IPS-15b (cell line): Measurements from ENCODE around the gene NRG3.

Experiments
- H3K27me3 ChIP-seq: one replicate; pipeline ENCODE4 v1.6.1; 2013; ENCODE audit warnings: low read length; ENCODE audit not compliant: control insufficient read depth, insufficient read depth
- H3K36me3 ChIP-seq: one replicate; pipeline ENCODE4 v1.6.1; 2013; ENCODE audit warnings: low read length; ENCODE audit not compliant: control insufficient read depth, insufficient read depth
- H3K4me1 ChIP-seq: one replicate; pipeline ENCODE4 v1.6.1; 2013; ENCODE audit warnings: mild to moderate bottlenecking, low read length; ENCODE audit not compliant: control insufficient read depth, insufficient read depth
- H3K4me3 ChIP-seq: one replicate; pipeline ENCODE4 v1.5.1; 2013; ENCODE audit warnings: low read depth, low read length
- H3K9ac ChIP-seq: one replicate; pipeline ENCODE4 v1.6.1; 2013; ENCODE audit warnings: low read depth, mild to moderate bottlenecking, low read length
- H3K9me3 ChIP-seq: one replicate; pipeline ENCODE4 v1.6.1; 2013; ENCODE audit warnings: mild to moderate bottlenecking, low read length; ENCODE audit not compliant: control insufficient read depth, insufficient read depth

NRG3 gene

DNA sequence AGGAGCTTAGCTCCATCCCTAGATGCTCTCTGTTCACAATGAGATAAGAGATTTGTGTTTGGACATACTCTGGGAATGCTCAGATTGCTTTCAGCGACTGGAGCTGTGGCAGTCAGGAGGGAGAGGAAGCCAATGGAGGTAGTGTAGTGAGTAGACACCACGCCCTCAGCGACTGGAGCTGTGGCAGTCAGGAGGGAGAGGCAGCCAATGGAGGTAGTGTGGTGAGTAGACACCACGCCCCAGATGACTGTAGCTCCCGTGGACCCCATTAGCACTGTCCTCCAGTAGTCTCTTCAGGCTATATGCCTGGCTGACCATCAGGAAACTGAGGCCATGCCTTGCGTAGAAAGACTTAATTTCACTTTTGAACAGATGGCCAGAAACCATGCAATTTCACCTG lies 1033.8 kb downstream of the NRG3 start:
- Histone ChIP-seq H3K9me3 (no peaks in the 10 kb centered on the region), H3K4me1 (no peaks in the 10 kb centered on the region), H3K4me3 (no peak overlapping the region), H3K36me3 (no peaks in the 10 kb centered on the region), H3K27me3 (no peaks in the 10 kb centered on the region), H3K9ac (no peak overlapping the region)

DNA sequence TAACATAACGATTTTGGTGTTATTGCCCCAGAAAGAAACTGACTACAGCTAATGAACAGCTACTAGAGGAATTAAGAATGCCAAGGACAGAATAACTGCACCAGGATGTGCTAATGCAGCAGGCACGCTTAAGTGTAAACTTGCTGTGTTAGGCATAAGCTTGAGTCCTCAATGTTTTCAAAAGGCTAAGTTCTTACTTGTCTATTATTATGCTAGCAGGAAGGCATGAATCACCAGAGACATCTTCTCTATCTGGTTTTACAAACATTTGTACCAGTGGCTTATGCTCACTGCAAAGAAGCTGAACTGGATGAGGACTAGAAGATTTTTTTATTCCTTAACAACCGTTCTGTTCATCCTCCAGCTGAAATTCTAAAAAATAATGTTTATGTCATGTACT lies 1035.3 kb downstream of the NRG3 start:
- Histone ChIP-seq H3K9me3 (no peaks in the 10 kb centered on the region), H3K4me1 (no peaks in the 10 kb centered on the region), H3K9ac (no peak overlapping the region), H3K27me3 (no peaks in the 10 kb centered on the region), H3K4me3 (no peak overlapping the region), H3K36me3 (no peaks in the 10 kb centered on the region)

DNA sequence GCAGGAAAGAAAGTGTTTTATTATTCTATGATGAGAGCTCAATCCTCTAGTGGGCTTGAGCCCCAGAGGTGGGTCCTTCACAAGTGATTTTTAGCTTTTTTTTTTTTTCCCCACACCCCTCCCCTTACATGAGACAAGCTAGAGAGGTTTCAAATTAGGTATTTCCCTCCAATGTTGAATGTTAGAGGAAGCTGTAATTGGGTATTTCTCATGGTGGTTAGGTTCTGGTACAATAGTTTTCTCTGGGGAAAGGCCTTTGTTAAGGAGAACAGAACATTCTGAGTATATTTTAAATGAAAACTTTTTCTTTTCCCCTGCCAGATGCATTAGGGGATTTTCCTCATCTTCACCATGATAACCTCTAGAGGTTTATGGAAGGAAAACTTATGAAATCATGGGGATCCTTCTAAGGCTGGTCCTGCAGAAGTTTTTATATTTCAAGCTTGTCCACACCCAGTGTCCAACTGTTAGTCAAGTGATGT lies 1039.7 kb downstream of the NRG3 start:
- H3K4me1 ChIP-seq = no peaks in the 10 kb centered on the region
- H3K9ac ChIP-seq = no peak overlapping the region
- H3K27me3 ChIP-seq = no peaks in the 10 kb centered on the region
- no peaks in the 10 kb centered on the region for H3K36me3 ChIP-seq
- H3K9me3 ChIP-seq = no peaks in the 10 kb centered on the region
- H3K4me3 ChIP-seq = no peak overlapping the region

DNA sequence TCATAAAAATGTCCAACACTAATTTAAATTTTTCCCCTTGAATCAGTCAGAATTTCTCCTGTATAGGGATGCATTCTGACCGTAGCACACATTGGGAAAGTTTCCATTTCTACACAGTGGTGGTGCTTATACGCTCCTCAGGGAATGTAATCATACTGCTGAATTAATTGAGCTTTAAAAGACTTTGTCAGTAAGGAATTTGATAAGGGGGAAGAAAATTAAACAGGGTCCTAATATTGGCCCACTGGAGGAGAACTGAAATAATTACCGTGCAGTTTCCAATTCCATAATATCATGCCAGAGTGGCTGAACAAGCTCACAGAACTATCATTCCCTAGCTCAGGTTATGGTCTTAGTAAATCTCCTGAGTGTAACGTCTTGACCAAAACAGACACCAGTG lies 1041.9 kb downstream of the NRG3 start:
- H3K27me3 ChIP-seq = no peaks in the 10 kb centered on the region
- H3K36me3 ChIP-seq = no peaks in the 10 kb centered on the region
- no peaks in the 10 kb centered on the region for H3K4me1 ChIP-seq
- H3K9ac ChIP-seq = no peak overlapping the region
- H3K4me3 ChIP-seq = no peak overlapping the region
- H3K9me3 ChIP-seq = no peaks in the 10 kb centered on the region

DNA sequence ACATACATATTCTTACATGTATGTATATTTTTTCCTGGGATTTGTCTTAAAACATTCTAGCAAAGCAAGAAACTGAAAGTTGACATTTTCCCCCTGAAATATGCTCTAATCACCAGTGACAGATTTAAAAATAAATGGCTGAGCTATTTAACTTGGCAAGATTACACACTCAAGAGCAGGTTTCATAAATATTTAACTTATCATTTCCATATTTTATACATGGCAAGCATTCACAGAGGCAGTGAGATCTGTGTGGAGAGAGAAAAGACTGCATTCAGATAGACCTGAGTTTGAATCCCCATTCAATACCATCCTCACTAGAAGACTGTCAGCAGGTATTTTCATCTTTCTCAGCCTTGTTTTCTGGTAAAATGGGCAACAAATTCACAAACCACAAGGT lies 1043.0 kb downstream of the NRG3 start:
- no peak overlapping the region for H3K4me3 ChIP-seq
- no peaks in the 10 kb centered on the region for H3K36me3 ChIP-seq
- no peaks in the 10 kb centered on the region for H3K9me3 ChIP-seq
- H3K27me3 ChIP-seq = no peaks in the 10 kb centered on the region
- no peaks in the 10 kb centered on the region for H3K4me1 ChIP-seq
- no peak overlapping the region for H3K9ac ChIP-seq

DNA sequence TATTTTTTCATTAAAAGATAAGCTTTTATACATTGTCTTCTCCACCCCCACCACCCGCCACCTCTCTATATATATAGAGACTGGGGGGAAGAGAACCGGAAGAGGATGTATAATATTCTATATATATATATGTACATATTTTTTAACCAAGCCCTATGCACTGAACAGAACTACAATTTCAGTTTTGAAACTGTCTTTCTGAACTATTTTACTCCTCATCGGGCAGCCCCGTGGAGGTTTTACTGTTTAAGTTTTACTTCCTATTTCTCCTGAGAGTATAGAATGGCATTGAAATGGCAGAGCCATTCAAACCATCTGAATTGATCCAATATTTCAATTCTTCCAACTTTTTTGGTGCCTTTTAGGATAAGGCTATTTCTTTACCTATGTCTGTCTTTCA lies 1047.1 kb downstream of the NRG3 start:
- Histone ChIP-seq H3K27me3 (no peaks in the 10 kb centered on the region), H3K4me1 (no peaks in the 10 kb centered on the region), H3K9ac (no peak overlapping the region), H3K36me3 (no peaks in the 10 kb centered on the region), H3K4me3 (no peak overlapping the region), H3K9me3 (no peaks in the 10 kb centered on the region)

DNA sequence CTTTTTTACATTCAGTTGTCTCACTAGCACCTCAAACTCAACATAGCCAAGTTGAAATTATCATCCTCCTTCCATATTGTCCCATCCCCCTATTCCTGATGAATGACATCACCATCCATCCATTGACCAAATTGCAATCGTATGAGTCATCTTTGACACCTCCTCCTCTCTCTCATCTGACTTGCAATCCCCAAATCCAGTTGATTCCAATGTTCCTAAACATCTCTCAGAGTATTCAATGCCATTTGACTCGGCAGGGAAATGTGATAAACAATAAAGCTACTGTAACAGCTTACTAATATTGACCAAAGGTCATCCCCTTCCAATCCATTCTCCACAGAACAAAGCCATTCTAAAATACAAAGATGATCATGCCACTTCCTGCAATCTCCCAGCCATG lies 1047.8 kb downstream of the NRG3 start:
- H3K9me3 ChIP-seq = no peaks in the 10 kb centered on the region
- no peaks in the 10 kb centered on the region for H3K27me3 ChIP-seq
- H3K36me3 ChIP-seq = no peaks in the 10 kb centered on the region
- no peak overlapping the region for H3K9ac ChIP-seq
- no peak overlapping the region for H3K4me3 ChIP-seq
- no peaks in the 10 kb centered on the region for H3K4me1 ChIP-seq

DNA sequence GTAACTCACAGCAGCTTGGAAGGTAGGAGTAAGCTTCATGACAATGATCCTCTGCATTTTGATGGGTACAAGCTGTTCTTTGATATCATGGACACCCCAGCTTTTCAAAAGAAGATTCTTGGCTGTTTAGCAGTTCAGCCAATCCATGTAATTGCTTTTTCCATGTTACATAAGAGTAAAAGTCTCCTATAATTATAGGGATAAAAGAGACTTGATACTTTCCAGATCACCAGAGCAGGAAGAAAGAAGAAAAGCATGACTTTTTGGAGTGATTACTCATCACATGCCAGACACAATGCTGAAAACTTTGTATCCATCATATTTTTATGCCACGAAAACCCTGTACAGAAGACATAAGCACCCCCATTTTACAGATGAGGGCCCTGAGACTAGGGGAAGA lies 1049.7 kb downstream of the NRG3 start:
- Histone ChIP-seq H3K9ac (no peak overlapping the region), H3K27me3 (no peaks in the 10 kb centered on the region), H3K36me3 (no peaks in the 10 kb centered on the region), H3K4me3 (no peak overlapping the region), H3K4me1 (no peaks in the 10 kb centered on the region), H3K9me3 (no peaks in the 10 kb centered on the region)

DNA sequence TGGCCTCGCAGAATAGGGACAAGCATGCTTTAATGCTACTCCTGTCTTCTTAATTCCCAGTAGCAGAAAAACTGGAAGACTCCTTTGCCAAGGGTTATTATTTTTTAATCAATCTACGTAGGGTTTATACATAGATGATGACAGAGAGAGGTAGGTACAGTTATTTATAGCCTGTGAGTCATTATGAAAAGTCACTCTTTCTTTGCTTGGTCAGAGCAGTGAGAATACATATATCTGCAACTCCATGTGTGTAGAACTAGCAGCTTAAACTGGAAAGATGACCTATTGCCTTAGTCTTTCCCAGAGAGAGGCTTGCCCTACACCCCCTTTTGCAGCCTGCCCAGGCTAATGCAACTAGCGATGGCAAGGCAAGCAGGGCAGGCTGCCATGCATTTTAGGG lies 1050.6 kb downstream of the NRG3 start:
- H3K4me3 ChIP-seq = no peak overlapping the region
- H3K4me1 ChIP-seq = no peaks in the 10 kb centered on the region
- H3K9ac ChIP-seq = no peak overlapping the region
- H3K36me3 ChIP-seq = no peaks in the 10 kb centered on the region
- H3K27me3 ChIP-seq = no peaks in the 10 kb centered on the region
- H3K9me3 ChIP-seq = no peaks in the 10 kb centered on the region

DNA sequence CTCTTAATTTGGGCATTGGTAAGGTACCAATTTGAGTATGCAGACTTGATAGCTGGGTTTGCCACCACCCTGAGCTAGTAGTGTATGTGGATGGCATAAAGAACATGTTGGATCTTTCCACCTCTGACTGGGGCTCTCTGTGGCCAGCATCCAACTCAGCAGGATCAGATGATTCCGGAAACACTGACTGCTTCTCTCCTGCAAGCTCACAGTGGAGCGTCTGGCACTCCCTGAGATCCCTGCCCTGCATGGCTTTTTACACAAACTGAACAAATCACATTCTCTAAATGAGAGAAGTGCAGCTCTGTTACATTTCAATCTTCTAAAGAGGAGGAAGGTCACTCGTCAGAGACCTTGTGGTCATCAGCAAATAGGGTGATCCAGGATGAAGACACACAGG lies 1057.5 kb downstream of the NRG3 start:
- H3K9me3 ChIP-seq = no peaks in the 10 kb centered on the region
- H3K4me3 ChIP-seq = no peak overlapping the region
- H3K36me3 ChIP-seq = no peaks in the 10 kb centered on the region
- H3K4me1 ChIP-seq = no peaks in the 10 kb centered on the region
- no peak overlapping the region for H3K9ac ChIP-seq
- no peaks in the 10 kb centered on the region for H3K27me3 ChIP-seq

DNA sequence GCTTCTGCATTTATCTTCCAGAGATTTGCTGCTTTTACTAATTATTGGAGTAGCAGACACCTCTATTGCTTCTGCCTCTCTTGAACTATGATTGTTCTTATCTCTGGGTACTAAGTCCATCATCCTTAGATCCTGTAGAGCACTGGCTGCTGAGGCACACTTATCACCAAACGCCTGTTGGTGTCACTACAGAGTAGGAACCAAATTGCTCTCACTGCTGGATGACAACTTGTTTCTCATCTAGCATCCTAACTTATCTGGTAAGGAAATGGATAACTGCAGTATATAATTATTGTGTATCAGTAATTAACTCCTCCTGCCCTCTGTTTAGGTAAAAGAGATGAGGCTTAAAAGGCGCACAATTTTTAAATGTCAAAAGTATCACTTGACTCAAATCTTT lies 1059.4 kb downstream of the NRG3 start:
- no peaks in the 10 kb centered on the region for H3K36me3 ChIP-seq
- no peak overlapping the region for H3K4me3 ChIP-seq
- H3K27me3 ChIP-seq = no peaks in the 10 kb centered on the region
- H3K9ac ChIP-seq = no peak overlapping the region
- H3K4me1 ChIP-seq = no peaks in the 10 kb centered on the region
- H3K9me3 ChIP-seq = no peaks in the 10 kb centered on the region

DNA sequence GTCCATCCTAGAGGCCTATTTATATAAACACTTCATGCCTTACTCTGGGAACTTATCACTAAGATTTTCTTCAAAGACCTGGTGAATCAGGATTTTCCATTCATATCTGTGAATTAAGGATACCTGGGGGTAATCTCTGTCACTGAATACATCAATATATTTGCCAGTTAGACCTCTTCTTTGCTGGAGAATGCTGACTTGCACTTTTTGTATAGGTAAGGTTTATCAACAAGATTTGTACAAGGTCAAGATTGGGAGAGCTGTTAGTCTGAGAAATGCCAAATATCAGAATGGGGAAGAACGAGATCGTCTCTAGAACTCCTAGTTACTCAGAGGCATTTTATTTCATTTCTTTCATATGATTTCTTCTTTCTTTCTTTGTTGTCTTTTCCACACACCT lies 1060.0 kb downstream of the NRG3 start:
- no peak overlapping the region for H3K9ac ChIP-seq
- no peaks in the 10 kb centered on the region for H3K9me3 ChIP-seq
- H3K4me3 ChIP-seq = no peak overlapping the region
- no peaks in the 10 kb centered on the region for H3K27me3 ChIP-seq
- no peaks in the 10 kb centered on the region for H3K36me3 ChIP-seq
- no peaks in the 10 kb centered on the region for H3K4me1 ChIP-seq

DNA sequence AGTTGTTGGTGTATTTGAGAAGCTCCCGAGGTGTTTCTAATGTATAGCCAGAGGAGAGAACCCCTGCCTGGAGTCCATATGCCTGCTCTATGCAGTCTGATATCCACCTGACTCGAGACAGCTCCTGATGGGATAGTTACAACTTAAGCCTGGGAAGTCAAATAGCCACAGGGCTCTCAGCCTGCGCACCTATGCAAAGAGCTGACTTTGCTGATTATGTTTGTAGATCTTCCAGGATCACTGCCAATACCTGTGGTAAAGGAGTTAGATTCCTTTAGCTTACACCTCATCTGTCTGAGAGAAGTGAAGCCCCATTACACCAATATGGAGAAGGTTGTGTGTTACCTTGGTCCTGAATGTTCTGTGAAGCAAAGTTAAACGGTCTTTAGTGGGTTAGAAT lies 1063.3 kb downstream of the NRG3 start:
- Histone ChIP-seq H3K9ac (no peak overlapping the region), H3K9me3 (no peaks in the 10 kb centered on the region), H3K4me1 (no peaks in the 10 kb centered on the region), H3K27me3 (no peaks in the 10 kb centered on the region), H3K4me3 (no peak overlapping the region), H3K36me3 (no peaks in the 10 kb centered on the region)
